ENCODE measurements around the gene RFESD. TPM values are rescaled to one million over a fixed set of nuclear protein-coding genes. Genes with fewer than 3 reads are reported as not detected.

Gene RFESD
- total RNA-seq, 5 donors from 2014 or later (not counting 1 experiment from before 2014, with no cell fraction given): 4.2 to 8.3 (median 5.6) TPM

- no peaks in the 10 kb centered on the region for H3K9me3 ChIP-seq
- H3K4me1 Mint-ChIP-seq: peaks cover 3 to 14% (median 8%) of the 10 kb centered on the region in 3 donors
- no peaks in the 10 kb centered on the region for H3K36me3 ChIP-seq (ENCODE audit: control insufficient read depth in 2 of 2, extremely low read depth in 1 of 2, insufficient read depth in 1 of 2, low read length in 1 of 2)
- ChIA-PET POLR2A (interaction anchor here (0.6 to 0.7 kb wide), 5 partner anchors 8 to 1215 kb away, joined by 3 to 8 read pairs (median 4); no protein-coding TSS in a partner anchor), CTCF (interaction anchor here (0.6 kb wide), 3 partner anchors 12 to 1558 kb away, joined by 4 to 6 read pairs (median 4); no protein-coding TSS in a partner anchor)
- H3K36me3 Mint-ChIP-seq: peaks cover 27% of the 10 kb centered on the region
- no CpG with 5 or more reads among the region's 7 CpGs for WGBS (ENCODE audit: insufficient coverage)
- H3K27ac Mint-ChIP-seq: no peak overlapping the region
- no peaks in the 10 kb centered on the region for H3K27me3 ChIP-seq (replicated peaks in 1 of 2; ENCODE audit: control insufficient read depth in 2 of 2, extremely low read depth in 1 of 2, insufficient read depth in 2 of 2, low read length in 1 of 2)
- H3K9me3 Mint-ChIP-seq: peaks cover 10 to 14% (median 10%) of the 10 kb centered on the region in 3 donors
- H3K27ac ChIP-seq (ENCODE audit: low read length): no peak overlapping the region
- ATAC-seq (replicated peaks in 1 of 4): no peak
- H3K4me3 ChIP-seq (ENCODE audit: control insufficient read depth in 1 of 2, extremely low read depth in 1 of 2, low read length in 1 of 2): no peak overlapping the region
- no peak for DNase-seq
- no peaks in the 10 kb centered on the region for H3K4me1 ChIP-seq (ENCODE audit: control insufficient read depth in 1 of 2, extremely low read depth in 1 of 2, insufficient read depth in 2 of 2, low read length in 2 of 2)
- H3K4me3 Mint-ChIP-seq: no peak overlapping the region
- H3K27me3 Mint-ChIP-seq: no peaks in the 10 kb centered on the region
Measured at GRCh38 chr5:95610546-95610945, 36.0 kb upstream of the RFESD start.

GRCh38 chr5:95611396-95611795 lies 35.2 kb upstream of the RFESD start:
- peaks cover 10 to 14% (median 10%) of the 10 kb centered on the region in 3 donors for H3K9me3 Mint-ChIP-seq
- no peak overlapping the region for H3K27ac Mint-ChIP-seq
- H3K4me1 ChIP-seq (ENCODE audit: control insufficient read depth in 1 of 2, extremely low read depth in 1 of 2, insufficient read depth in 2 of 2, low read length in 2 of 2): no peaks in the 10 kb centered on the region
- CTCF ChIA-PET: interaction anchor here in 1 of 2 donors (1.0 kb wide), 1 partner anchor 35 kb away, joined by 3 read pairs; the partner anchor contains the start of gene RFESD
- H3K4me3 Mint-ChIP-seq: no peak overlapping the region
- WGBS (ENCODE audit: insufficient coverage): no CpG with 5 or more reads among the region's 3 CpGs
- DNase-seq: no peak
- no peak for ATAC-seq (replicated peaks in 1 of 4)
- peaks cover 8 to 15% (median 13%) of the 10 kb centered on the region in 3 donors for H3K4me1 Mint-ChIP-seq
- no peaks in the 10 kb centered on the region for H3K27me3 ChIP-seq (replicated peaks in 1 of 2; ENCODE audit: control insufficient read depth in 2 of 2, extremely low read depth in 1 of 2, insufficient read depth in 2 of 2, low read length in 1 of 2)
- no peaks in the 10 kb centered on the region for H3K9me3 ChIP-seq
- H3K27me3 Mint-ChIP-seq: no peaks in the 10 kb centered on the region
- H3K36me3 ChIP-seq (ENCODE audit: control insufficient read depth in 2 of 2, extremely low read depth in 1 of 2, insufficient read depth in 1 of 2, low read length in 1 of 2): no peaks in the 10 kb centered on the region
- no peak overlapping the region for H3K4me3 ChIP-seq (ENCODE audit: control insufficient read depth in 1 of 2, extremely low read depth in 1 of 2, low read length in 1 of 2)
- POLR2A ChIA-PET: interaction anchor here in 1 of 2 donors (0.7 kb wide), 1 partner anchor 11 kb away, joined by 5 read pairs; no protein-coding TSS in a partner anchor
- H3K27ac ChIP-seq (ENCODE audit: low read length): no peak overlapping the region
- H3K36me3 Mint-ChIP-seq: peaks cover 27% of the 10 kb centered on the region

DNA sequence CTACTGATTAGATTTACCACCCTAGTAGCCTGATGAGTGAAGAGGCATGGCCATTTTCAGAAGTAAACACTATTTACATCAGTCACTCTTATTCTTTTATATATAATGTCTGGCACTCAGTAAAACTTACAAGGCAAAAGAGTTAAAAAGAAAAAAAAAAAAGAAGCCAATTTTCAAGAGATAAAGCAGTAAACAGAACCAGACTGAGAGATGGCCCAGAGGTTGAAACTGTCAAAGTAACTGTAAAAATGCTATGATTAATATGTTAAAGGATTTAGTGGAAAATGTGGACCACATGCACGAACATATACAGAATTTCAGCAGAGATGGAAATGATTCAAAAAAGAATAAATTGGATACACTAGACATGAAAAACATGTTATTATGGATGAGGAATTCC lies 33.1 kb upstream of the RFESD start:
- no peaks in the 10 kb centered on the region for H3K36me3 ChIP-seq (ENCODE audit: control insufficient read depth in 2 of 2, extremely low read depth in 1 of 2, insufficient read depth in 1 of 2, low read length in 1 of 2)
- no peak overlapping the region for H3K4me3 Mint-ChIP-seq
- H3K27me3 Mint-ChIP-seq: no peaks in the 10 kb centered on the region
- H3K9me3 Mint-ChIP-seq: peaks cover 6 to 14% (median 10%) of the 10 kb centered on the region in 3 donors
- no peak overlapping the region for H3K27ac ChIP-seq (ENCODE audit: low read length)
- peaks cover 22% of the 10 kb centered on the region for H3K36me3 Mint-ChIP-seq
- no peaks in the 10 kb centered on the region for H3K27me3 ChIP-seq (replicated peaks in 1 of 2; ENCODE audit: control insufficient read depth in 2 of 2, extremely low read depth in 1 of 2, insufficient read depth in 2 of 2, low read length in 1 of 2)
- WGBS (ENCODE audit: insufficient coverage): no CpG with 5 or more reads among the region's 1 CpG
- H3K9me3 ChIP-seq: no peaks in the 10 kb centered on the region
- H3K4me1 ChIP-seq (ENCODE audit: control insufficient read depth in 1 of 2, extremely low read depth in 1 of 2, insufficient read depth in 2 of 2, low read length in 2 of 2): peaks cover 0 to 1% of the 10 kb centered on the region in 2 experiments
- CTCF ChIA-PET: no interaction called here
- DNase-seq (no peak), ATAC-seq (replicated peaks in 1 of 4) (no peak)
- H3K27ac Mint-ChIP-seq: no peak overlapping the region
- H3K4me3 ChIP-seq (ENCODE audit: control insufficient read depth in 1 of 2, extremely low read depth in 1 of 2, low read length in 1 of 2): no peak overlapping the region
- POLR2A ChIA-PET: interaction anchor here in 1 of 2 donors (0.5 kb wide), 1 partner anchor 62 kb away, joined by 3 read pairs; no protein-coding TSS in a partner anchor
- peaks cover 20 to 31% (median 29%) of the 10 kb centered on the region in 3 donors for H3K4me1 Mint-ChIP-seq

DNA sequence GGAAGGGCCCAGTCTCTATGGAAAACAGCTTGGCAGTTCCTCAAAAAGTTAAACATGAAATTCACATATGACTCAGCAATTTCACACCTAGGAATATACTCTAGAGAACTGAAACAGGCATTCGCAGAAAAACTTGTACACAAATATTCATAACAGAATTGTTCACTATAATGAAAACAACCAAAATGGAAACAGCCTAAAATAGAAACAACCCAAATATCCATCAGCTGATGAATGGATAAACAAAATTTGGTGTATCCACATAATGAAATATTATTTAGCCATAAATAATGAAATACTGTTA lies 31.5 kb upstream of the RFESD start:
- no CpG with 5 or more reads among the region's 1 CpG for WGBS (ENCODE audit: insufficient coverage)
- Mint-ChIP-seq H3K9me3 (peaks cover 6 to 14% (median 10%) of the 10 kb centered on the region in 3 donors), H3K27ac (no peak overlapping the region), H3K4me3 (no peak overlapping the region), H3K4me1 (peaks cover 36 to 45% (median 45%) of the 10 kb centered on the region in 3 donors), H3K27me3 (no peaks in the 10 kb centered on the region), H3K36me3 (peaks cover 22% of the 10 kb centered on the region)
- peaks cover 14 to 15% of the 10 kb centered on the region in 2 experiments for H3K4me1 ChIP-seq (ENCODE audit: control insufficient read depth in 1 of 2, extremely low read depth in 1 of 2, insufficient read depth in 2 of 2, low read length in 2 of 2)
- ChIA-PET POLR2A (no interaction called here), CTCF (interaction anchor here in 1 of 2 donors (0.6 kb wide), 1 partner anchor 189 kb away, joined by 3 read pairs; no protein-coding TSS in a partner anchor)
- H3K27ac ChIP-seq (ENCODE audit: low read length): no peak overlapping the region
- no peaks in the 10 kb centered on the region for H3K9me3 ChIP-seq
- H3K4me3 ChIP-seq (ENCODE audit: control insufficient read depth in 1 of 2, extremely low read depth in 1 of 2, low read length in 1 of 2): no peak overlapping the region
- H3K27me3 ChIP-seq (replicated peaks in 1 of 2; ENCODE audit: control insufficient read depth in 2 of 2, extremely low read depth in 1 of 2, insufficient read depth in 2 of 2, low read length in 1 of 2): peaks cover 0 to 5% of the 10 kb centered on the region in 2 experiments
- no peaks in the 10 kb centered on the region for H3K36me3 ChIP-seq (ENCODE audit: control insufficient read depth in 2 of 2, extremely low read depth in 1 of 2, insufficient read depth in 1 of 2, low read length in 1 of 2)
- no peak for DNase-seq
- ATAC-seq (replicated peaks in 1 of 4): no peak

- POLR2A ChIA-PET: interaction anchor here in 1 of 2 donors (0.5 to 0.6 kb wide), 2 partner anchors 118 to 1600 kb away, joined by 3 to 7 read pairs; no protein-coding TSS in a partner anchor
- CTCF ChIA-PET: interaction anchor here in 1 of 2 donors (0.6 kb wide), 1 partner anchor 341 kb away, joined by 3 read pairs; no protein-coding TSS in a partner anchor
Measured at GRCh38 chr5:95617057-95617456, 29.5 kb upstream of the RFESD start.

DNA sequence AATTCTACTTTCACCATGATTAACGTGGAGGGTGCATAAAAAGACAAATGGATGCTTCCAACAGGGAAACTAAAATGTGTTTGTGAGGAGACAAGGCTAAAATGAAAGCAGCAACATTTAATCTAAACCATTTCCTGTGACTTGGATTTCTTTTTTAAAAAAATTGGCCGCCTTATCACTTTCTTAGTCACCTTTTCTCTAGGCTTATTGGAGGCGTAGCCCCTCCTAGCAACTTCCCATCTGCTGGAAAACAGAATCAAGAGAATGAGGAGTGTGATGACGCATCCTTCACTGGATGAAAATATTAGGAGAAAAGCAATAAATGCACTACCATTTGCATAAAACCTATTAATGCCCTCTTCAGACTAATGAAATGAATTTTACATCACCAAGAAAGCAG lies 27.5 kb upstream of the RFESD start:
- peaks cover 5% of the 10 kb centered on the region for H3K36me3 Mint-ChIP-seq
- H3K9me3 ChIP-seq: no peaks in the 10 kb centered on the region
- POLR2A ChIA-PET: no interaction called here
- H3K4me1 Mint-ChIP-seq: peaks cover 62 to 73% (median 71%) of the 10 kb centered on the region in 3 donors
- no peaks in the 10 kb centered on the region for H3K36me3 ChIP-seq (ENCODE audit: control insufficient read depth in 2 of 2, extremely low read depth in 1 of 2, insufficient read depth in 1 of 2, low read length in 1 of 2)
- peak overlapping the region in 1 of 2 donors; percentile 75 for H3K4me3 ChIP-seq (ENCODE audit: control insufficient read depth in 1 of 2, extremely low read depth in 1 of 2, low read length in 1 of 2)
- no peaks in the 10 kb centered on the region for H3K9me3 Mint-ChIP-seq
- CTCF ChIA-PET: no interaction called here
- no peaks in the 10 kb centered on the region for H3K27me3 Mint-ChIP-seq
- ATAC-seq (replicated peaks in 1 of 4) (no peak), DNase-seq (no peak)
- peak overlapping the region; percentile 14 to 91 for H3K27ac Mint-ChIP-seq
- H3K4me3 Mint-ChIP-seq: peak overlapping the region; percentile 84 to 89 (median 85)
- WGBS (ENCODE audit: insufficient coverage): no CpG with 5 or more reads among the region's 4 CpGs
- H3K4me1 ChIP-seq (ENCODE audit: control insufficient read depth in 1 of 2, extremely low read depth in 1 of 2, insufficient read depth in 2 of 2, low read length in 2 of 2): peaks cover 38 to 41% of the 10 kb centered on the region in 2 experiments
- H3K27me3 ChIP-seq (replicated peaks in 1 of 2; ENCODE audit: control insufficient read depth in 2 of 2, extremely low read depth in 1 of 2, insufficient read depth in 2 of 2, low read length in 1 of 2): peaks cover 0 to 5% of the 10 kb centered on the region in 2 experiments
- no peak overlapping the region for H3K27ac ChIP-seq (ENCODE audit: low read length)

More at GRCh38 chr5:95617057-95617456, 29.5 kb upstream of the RFESD start:
- ATAC-seq (replicated peaks in 1 of 4) (no peak), DNase-seq (no peak)
- 100% methylated on average over 2 of the region's 5 CpGs for WGBS (ENCODE audit: insufficient coverage)
- peaks cover 22% of the 10 kb centered on the region for H3K36me3 Mint-ChIP-seq
- no peak overlapping the region for H3K4me3 ChIP-seq (ENCODE audit: control insufficient read depth in 1 of 2, extremely low read depth in 1 of 2, low read length in 1 of 2)
- no peak overlapping the region for H3K27ac ChIP-seq (ENCODE audit: low read length)
- no peaks in the 10 kb centered on the region for H3K27me3 Mint-ChIP-seq
- no peaks in the 10 kb centered on the region for H3K9me3 ChIP-seq
- peaks cover 22 to 23% of the 10 kb centered on the region in 2 experiments for H3K4me1 ChIP-seq (ENCODE audit: control insufficient read depth in 1 of 2, extremely low read depth in 1 of 2, insufficient read depth in 2 of 2, low read length in 2 of 2)
- H3K4me3 Mint-ChIP-seq: no peak overlapping the region
- H3K9me3 Mint-ChIP-seq: peaks cover 6 to 14% (median 10%) of the 10 kb centered on the region in 3 donors
- no peak overlapping the region for H3K27ac Mint-ChIP-seq
- no peaks in the 10 kb centered on the region for H3K36me3 ChIP-seq (ENCODE audit: control insufficient read depth in 2 of 2, extremely low read depth in 1 of 2, insufficient read depth in 1 of 2, low read length in 1 of 2)
- H3K4me1 Mint-ChIP-seq: peaks cover 43 to 52% (median 52%) of the 10 kb centered on the region in 3 donors
- peaks cover 0 to 5% of the 10 kb centered on the region in 2 experiments for H3K27me3 ChIP-seq (replicated peaks in 1 of 2; ENCODE audit: control insufficient read depth in 2 of 2, extremely low read depth in 1 of 2, insufficient read depth in 2 of 2, low read length in 1 of 2)

Data from T-cell (primary cell).